HG03159 (cell line): ENCODE data around the gene SLCO2A1.

ENCODE experiments used
- ATAC-seq: cut with Tn5 transposase; IDR thresholded peaks from one replicate; pipeline ENCODE4 v1.9.1; 2021; ENCODE audit warnings: mild to moderate bottlenecking, moderate library complexity; ENCODE audit not compliant: unreplicated experiment

The SLCO2A1 gene

DNA sequence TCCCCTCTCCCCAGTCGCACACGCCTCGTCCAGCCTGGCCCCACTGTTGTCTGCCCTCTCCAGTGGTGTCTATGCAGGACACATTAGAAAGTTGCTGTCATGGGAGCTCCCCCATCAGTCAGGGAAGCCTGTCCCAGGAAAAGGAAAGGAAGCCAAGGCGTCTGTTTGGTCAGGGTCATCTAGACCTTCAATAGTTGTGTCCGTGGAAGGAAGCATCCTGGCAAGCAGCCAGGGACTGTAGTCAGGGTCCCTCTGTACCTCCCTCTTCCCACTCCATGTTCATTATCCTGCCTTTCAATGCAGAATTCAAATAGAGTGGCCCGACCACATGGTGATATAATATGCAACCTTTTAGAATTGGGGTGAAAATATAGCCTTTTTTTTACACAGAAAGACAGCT lies 73.4 kb downstream of the SLCO2A1 start:
- ATAC-seq: no peak

DNA sequence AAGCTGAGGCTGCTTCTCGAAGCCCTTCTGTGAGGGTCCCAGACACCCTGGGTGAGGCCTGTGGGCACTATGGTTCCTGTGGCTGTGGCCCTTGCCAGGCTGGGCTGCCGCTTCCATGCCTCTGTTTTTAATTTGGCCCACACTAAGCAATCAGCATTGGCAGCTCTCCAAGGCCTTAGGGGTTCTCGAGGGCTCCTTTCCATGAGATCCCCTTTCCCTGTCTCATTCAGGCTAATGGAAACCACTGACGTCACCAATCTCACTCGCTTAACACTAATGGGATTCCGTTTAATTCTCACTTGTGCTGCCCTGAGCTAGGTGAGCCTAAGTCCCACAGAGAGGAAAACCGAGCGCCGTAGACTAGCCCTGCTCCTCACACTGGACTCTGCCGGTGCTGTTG lies 73.8 kb downstream of the SLCO2A1 start:
- ATAC-seq: no peak

DNA sequence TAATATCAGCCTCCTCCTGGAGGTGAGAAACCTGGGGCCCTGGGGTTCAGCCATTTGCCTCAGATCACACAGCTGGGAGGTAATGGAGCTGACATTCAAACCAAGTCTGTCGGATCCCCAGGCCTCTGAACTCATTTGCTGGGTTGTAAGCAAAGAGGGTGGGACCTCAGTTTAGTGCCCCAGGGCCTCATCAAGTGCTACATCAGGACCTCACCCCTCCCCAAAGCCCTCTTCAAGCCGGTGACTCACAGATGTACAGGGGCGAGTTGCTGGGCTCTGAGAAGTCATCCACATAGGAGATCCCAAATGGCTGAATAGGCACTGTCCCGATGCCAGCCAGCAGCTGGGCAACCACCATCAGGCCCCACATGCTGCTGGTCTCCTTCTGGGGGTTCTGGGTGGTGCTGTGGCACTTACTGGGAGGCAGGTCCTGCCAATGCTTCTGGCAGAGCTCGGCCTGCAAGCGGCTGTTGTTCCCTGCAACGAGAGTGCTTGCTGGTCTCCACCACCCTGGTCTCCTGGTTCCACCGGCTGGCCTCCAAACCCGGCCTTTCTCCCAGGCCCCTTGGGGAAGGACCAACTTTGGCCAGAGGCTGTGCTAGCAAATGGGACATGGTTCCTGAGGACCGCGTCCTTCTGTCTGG lies 74.9 kb downstream of the SLCO2A1 start:
- ATAC-seq: no peak

DNA sequence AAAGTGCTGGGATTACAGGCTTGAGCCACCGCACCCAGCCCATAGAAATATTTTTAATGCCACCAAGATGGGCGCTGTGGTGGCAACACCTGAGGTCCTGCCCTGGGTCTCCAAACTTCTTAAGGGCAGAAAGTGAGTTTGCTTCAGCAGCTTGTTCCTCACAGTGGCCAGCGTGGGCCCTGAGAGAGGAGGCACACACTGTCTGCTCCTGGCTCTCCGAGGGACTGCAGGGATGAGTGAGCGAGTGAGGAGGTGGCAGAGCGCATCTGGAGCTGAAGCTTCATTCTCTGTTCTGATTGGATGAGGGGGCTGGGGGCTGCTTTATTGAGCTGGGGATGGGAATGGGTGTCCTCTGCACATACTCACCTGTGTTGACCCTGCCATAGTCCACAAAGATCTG lies 76.4 kb downstream of the SLCO2A1 start:
- ATAC-seq: no peak

DNA sequence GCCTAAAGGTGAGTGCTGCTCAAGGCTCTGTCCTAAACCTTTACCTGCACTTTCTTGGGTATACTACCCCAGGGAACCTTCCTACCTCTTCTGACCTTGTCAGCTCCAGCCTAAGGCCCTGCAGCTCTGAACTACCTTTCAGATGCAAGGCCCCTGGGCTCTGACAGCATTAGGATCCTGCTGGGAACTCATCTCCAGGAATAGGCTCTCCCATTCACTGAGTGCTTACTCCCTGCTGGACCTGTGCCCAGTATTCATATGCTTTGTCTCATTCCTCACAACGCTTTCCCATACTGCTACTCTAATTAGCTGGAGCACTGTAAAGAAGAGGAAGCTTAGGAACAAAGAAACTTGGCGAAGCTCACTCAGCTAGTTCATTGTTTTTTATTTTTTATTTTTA lies 80.3 kb downstream of the SLCO2A1 start:
- ATAC-seq: no peak

DNA sequence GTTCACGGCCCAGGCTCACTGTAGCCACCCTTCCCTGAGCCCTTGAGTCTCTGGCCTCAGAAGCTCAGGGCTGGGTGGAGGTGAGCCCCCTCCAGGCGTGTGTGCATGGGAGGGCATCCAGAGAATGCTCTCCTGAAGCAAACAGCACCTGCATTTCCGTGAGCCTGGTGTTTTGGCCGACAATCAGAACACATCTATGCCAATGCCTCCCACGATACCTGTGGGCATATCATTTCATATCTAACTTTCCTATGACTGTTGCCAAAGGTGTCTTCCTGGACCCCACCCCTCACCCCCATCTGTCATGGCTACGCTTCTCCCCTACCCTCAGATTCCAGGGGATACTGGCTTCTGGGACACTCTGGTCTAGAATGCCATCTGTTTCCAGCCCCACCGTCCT lies 80.7 kb downstream of the SLCO2A1 start:
- no peak for ATAC-seq

DNA sequence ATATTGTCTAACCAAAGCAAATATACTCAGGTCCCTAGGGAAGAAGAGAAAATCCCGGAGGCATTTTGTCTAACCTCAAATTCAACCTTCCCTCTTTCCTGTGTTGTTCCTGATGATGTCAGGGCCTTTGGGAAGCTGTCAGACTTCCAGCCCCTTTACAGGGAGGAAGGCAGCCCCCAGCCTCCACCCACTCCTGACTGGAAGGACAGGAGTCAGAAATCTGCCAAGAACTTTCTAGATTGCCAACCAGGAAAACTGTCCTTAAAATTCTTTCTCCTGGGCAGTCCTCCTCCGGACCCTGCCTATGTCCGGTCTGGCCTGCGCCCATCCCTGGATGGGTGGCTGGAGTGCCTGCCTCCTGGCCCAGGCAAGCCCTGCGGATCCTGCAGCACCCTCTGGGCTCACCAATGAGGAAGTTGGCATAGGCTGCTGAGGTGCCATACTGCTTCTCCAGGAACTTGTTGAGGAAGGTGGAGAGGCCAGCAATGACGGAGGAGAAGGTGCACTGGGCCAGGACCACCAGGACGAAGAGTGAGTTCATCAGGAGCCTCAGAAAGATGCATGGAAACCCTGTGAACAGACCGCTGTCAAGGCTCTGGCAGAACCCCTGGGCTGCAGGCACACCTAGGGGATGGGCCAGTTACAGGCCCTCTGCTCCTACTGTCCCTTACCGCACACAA lies 81.5 kb downstream of the SLCO2A1 start:
- no peak for ATAC-seq

DNA sequence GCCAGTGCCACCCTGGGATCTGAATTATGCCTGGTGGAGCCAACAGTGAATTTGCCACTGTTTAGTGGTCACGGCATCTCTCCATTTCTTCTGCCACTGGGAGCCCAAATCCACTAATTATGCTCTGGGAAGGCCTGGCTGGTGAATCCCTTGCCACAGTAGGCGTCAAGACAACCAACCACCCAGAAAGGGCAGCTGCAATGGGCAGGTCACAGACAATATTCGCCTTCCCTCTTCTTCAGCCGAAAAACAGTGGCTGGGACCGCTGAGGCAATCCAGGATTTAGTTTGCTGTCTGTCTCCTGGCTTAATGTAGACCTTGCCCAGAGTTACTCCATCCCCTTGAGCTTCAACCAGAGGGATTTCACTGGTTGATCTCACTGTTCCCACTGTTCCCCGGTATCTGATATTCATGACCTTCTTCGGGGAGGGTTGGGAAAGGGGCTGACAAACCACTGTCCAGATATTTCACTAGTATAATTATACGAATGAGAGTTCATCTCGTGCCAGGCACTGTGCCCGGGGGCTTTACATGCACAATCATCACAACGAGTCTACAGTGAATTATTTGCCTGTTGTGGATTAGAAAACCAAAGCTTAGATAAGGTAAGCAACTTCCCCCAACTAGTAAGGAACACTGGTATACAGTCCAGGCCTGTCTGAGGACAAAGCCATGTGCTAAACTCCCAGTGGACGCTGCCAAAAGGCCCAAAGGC lies 84.2 kb downstream of the SLCO2A1 start:
- no peak for ATAC-seq

DNA sequence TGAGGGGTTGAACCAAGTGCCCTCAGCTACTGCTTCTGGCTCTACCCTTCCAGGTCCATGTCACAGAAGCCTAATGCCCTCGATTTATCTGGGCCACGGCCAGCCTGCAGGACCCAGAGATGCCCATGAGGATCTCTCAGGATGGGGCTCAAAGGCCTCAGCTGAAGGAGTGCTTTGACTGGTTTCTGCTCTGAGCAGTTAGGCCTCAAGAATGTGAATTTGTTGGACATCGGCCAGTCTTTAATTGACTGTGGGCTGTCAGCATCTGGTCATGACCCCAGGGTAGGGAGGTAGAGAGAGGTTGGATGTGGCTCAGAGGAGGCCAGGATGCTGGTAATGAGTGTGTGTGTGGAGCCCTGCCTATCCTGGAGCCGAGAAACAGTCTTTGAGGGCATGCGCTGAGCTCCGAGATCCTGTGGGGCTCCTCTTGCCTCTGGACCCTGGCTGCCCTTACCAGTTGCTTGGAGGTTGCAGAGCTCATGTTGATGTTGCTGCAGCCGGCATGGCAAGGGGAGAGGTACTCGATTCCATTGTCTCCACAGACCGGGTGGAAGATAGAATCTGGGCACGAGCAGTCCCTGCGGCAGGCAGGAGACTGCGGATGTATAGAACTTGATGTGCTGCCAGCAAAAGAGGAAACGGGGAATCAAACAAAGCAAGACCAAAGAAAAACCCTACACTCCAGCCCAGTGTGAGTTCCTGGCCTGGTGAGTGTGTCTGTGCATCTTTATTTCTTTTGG lies 84.9 kb downstream of the SLCO2A1 start:
- ATAC-seq: no peak

DNA sequence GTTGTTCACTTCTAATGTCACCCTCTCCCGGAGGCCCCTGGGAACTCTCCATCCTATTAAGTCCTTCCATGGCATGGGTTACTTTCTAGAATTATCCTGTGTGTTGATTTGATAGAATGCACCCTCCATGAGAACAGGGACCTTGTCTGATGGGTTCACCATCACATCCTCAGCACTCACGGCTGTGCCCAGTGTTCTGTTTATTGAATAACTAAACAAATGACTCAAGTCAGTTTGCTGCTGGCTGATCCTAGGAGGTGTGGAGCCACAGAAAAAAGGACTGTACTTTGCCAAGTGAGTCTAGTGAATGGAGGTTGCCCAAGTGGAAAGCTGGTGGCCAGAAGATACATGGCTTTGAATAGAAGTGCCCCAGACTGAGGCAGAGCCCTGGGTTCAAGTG lies 85.5 kb downstream of the SLCO2A1 start:
- no peak for ATAC-seq

DNA sequence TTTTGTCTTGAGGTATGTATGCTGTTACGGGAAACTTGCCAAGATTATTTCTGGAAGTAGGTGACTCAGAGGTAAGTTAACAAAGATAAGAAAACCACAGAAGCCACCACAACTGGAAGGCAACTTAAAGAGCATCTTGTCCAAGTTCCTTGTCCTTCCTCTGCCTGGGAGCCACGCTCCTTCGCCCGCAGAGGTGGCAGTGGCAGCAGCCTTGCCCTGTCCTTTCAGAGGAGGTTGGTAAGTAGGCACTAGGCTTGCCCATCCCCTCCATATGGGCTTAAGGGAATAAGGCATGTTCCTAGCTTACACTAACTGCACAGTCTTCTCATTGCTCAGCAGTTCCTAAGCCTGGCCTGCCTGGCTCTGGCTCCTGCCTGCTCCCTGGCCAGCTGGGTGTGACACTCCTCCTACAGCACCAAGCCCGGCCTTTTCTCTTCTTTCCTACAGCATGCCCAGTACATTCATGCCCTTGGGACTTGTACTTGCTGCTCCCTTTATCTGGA lies 86.0 kb downstream of the SLCO2A1 start:
- ATAC-seq: no peak

DNA sequence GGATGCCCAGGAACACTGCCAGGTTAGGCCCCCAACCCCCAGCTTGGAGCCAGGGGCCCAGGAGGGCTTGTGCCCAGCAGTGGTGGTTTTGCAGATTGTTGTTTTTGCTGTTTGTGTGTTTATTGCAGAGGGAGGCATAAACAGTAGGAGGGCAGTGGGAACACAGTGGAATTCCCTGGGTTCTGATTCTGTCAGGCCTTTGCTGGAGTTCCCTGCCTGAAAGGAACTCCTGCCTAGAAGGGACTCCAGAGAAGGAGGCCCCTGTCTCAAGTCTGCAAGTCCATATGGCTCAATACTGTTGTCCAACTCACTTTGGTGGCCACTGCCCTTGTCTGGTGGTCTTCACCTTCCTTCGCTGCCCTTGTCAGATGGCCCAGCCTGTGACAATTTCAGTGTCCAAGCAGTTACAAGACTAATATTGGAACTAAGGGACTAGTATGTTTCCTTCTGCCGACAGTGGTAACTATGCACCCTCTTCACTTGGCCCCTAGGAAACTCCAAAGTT lies 86.6 kb downstream of the SLCO2A1 start:
- ATAC-seq: no peak

DNA sequence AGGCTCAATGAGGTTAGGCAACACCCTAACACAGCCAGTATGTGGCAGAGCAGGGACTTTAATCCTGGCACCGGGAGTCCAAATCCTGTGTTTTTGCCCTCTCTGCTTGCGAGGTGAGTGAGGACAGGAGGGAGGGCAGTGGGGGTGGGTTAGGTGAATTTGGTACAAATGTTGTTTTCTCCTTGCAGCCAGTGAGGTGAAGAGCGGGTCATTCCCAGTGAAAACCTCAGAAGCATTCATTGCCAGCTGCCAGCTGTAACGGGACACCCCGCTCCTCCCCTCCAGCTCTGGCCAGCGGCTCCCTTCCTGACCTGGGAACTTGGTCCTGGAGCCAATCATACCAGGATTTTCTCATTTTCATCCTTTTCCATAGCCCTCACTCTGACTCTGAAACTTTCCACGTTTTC lies 88.3 kb downstream of the SLCO2A1 start:
- ATAC-seq: no peak

DNA sequence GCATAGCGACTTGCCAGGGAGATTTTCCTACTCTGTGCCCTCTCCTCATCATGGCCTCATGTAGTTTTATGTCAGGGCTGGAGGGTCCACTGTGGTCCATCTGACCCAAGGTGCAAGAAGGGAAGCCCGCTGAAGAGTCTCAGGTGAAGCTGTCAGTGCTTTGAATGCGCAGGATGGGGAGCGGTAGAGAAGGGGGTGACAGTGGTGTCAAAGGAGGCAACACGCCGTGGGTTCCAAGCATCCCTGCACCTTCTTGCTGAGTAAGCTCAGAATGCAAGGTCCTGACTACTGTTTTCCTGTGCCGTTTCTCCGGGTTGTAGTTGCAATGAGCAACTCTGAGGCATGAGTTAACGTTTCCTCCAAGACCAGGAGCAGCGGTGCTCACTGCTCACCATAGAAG lies 89.2 kb downstream of the SLCO2A1 start:
- ATAC-seq: no peak

DNA sequence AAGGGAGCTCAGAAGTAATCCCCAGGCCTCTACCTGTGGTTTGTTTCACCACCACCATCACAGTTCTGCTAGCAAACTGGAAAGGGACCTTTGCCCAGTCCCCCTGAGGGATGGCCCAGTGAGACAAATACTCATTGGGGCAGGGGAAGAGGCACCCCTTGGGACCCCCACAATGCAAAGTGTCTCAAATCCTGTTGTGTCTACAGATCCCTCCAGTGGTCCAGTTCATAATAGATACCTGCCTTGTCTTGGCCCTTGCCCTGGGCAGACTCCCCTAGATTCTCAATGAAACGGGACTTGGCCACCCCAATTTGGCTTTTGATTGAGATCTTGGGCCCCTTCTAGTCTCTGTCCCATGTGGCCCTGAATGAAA lies 90.3 kb downstream of the SLCO2A1 start:
- ATAC-seq: no peak

DNA sequence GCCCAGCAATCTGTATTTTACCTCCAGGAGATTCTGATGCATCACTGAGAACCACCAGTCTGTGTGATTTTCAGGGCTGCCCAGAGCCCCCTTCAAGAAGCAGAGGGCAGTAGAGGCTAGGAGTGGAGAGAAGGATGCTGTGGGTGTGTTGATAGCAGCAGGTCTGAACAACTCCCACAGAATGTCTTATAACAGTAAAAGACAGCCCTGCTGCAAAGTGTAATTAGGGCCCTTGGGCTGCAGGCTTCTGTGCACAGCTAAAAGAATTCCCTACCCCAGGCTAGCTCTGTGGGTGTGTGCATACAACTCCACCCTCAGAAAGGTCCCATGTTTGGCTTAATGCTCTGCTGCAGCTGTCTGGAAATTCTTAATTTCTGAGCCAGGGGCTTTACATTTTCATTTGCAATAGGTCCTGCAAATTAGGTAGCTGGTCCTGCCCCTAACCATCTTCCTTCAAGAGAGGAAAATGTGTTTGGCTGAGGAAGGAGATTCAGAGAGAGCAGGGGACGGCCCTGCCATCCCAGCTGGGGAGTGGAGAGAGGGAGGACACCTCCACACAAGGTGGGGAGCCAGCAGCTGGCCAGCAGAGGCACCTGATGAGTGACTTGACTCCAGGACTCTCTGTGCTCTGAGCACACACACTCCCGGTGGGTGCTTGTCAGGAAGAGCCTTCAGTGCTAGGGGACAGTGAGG lies 90.8 kb downstream of the SLCO2A1 start:
- no peak for ATAC-seq

DNA sequence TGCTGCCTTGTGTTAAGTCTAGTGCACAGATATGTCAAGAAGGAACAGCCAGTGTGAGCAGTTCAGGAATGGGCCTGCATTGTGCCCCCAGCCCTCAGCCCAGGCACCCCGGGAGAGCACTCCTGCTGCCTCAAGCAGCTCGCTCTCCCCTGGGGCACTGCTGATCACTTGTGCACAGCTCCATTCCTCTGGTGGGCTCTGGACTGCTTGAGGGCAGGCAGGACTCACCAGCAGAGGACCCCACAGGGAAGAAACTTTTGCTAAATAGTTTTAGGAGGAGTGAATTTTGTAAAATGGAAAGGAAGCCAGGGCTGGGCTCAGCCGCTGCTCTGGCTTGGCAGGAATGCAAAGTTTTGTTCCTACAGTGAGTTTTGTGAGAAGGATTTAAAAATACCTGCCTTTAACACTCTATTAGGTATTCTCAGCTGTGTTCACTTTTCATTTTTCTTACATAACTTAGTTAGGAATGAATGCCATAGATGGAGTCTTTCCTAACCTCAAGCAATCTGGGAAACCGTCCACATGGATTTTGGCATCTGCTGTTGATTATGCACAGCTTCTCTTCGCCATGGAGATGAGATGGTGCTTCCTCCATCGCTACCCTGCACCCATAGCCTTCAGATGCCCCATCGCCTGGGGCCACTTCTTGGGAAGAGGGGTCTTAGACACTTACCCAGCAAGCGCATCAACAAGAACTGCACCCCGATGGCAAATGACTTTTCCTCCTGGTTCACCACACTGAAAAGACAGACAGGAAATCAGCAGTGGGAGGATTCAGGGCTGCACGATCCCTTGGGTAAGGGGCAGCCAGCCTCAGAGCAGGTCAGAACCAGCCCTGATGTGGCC lies 91.7 kb downstream of the SLCO2A1 start:
- no peak for ATAC-seq

DNA sequence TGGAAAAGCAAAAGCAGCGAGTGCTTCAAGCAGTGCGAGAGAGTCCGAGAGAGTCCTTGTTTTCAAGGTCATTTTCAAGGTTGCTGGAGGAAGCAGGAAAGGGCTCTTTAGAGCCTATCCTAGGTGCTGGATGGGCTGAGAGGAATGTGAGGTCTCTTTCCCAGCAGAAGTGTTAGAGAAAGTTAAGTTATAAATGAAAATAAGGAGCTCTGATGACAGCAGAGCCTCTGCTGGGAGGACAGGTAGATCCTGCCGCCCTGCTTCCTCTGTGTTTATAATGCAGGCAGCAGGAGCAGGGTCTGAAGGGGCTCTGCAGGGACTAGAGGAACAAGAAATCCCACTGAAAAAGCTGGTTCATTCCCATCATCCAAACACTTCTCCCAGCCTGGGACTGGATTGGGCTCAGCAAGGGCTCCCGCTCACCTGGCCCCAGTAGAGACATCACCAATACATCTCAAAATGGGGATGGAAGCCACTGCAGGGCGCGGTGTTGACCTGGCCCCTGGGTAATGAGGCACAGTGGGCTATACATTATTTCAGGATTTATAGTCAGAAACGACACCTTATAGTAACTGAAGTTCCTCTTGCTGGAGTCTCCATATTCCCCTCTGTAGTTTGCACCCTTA lies 92.6 kb downstream of the SLCO2A1 start:
- no peak for ATAC-seq
